ENCODE measurements around the gene OTOR.

The OTOR gene

GRCh38 chr20:16785226-16785625 lies 37.1 kb downstream of the OTOR start:
- POLR2A ChIA-PET = no interaction called here
- CTCF ChIA-PET = no interaction called here
- DNase-seq (ENCODE audit: extremely low spot score) = no peak
- TF ChIP-seq ARNT (IDR thresholded peaks at IDR 0.05) (no peak), LEF1 (IDR thresholded peaks at IDR 0.05; ENCODE audit: borderline replicate concordance) (no peak), FOXA1 (IDR thresholded peaks at IDR 0.05) (no peak), ZNF384 (IDR thresholded peaks at IDR 0.05) (no peak), SUZ12 (IDR thresholded peaks at IDR 0.05) (no peak), L3MBTL2 (conservative IDR thresholded peaks at IDR 0.05) (no peak)

All from HEK293T (cell line).